Astrocyte of the spinal cord (primary cell): ENCODE data around the gene CIAO2B.

Experiments used
- DNase-seq: peaks from one replicate; pipeline ENCODE4 v3.0.0; 2011; ENCODE audit warnings: low read depth, low spot score
- H3K4me3 ChIP-seq: 2 replicates; pipeline ENCODE4 v1.5.1; 2011; ENCODE audit warnings: low read depth, mild to moderate bottlenecking, low read length, moderate library complexity
- in situ Hi-C: cut with HindIII; loops from 2 replicates; pipeline ENCODE4 v1.10.0; 2017; ENCODE audit warnings: low sequenced_read_pairs
- TF ChIP-seq, protein P1 (sequence below): IDR thresholded peaks from 2 replicates; pipeline ENCODE4 v1.5.1; 2012; ENCODE audit warnings: low read depth, mild to moderate bottlenecking, low read length, inconsistent platforms

CIAO2B gene

DNA sequence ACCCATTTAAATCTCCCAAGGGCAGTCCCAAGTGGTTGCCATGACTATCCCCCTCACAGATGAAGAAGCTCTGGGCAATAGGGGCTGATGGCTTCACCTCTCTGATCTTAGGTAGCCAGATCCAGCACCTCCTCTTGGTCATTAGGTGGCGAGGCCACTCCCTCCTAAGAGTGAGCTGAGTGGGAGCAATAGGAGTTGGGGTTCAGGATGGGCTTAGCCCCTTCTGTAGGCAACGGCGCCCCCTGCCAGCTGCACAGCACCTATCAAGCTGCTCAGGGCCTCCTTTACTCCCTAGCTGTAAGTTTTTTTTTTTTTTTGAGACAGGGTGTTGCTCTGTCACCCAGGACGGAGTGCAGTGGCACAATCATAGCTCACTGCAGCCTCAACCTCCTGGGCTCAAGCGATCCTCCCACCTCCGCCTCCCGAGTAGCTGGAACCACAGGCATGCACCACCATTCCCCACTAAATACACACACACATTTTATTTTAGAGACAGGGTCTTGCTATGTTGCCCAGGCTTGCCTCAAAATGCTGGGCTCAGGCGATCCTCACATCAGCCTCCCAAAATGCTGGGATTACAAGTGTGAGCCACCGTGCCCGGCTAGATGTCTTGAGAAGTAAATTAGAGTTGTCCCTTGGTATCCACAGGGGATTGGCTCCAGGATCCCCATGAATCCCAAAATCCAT is 5.4 kb downstream of the CIAO2B start:
- no peak overlapping the region for H3K4me3 ChIP-seq
- TF ChIP-seq, protein P1, sequence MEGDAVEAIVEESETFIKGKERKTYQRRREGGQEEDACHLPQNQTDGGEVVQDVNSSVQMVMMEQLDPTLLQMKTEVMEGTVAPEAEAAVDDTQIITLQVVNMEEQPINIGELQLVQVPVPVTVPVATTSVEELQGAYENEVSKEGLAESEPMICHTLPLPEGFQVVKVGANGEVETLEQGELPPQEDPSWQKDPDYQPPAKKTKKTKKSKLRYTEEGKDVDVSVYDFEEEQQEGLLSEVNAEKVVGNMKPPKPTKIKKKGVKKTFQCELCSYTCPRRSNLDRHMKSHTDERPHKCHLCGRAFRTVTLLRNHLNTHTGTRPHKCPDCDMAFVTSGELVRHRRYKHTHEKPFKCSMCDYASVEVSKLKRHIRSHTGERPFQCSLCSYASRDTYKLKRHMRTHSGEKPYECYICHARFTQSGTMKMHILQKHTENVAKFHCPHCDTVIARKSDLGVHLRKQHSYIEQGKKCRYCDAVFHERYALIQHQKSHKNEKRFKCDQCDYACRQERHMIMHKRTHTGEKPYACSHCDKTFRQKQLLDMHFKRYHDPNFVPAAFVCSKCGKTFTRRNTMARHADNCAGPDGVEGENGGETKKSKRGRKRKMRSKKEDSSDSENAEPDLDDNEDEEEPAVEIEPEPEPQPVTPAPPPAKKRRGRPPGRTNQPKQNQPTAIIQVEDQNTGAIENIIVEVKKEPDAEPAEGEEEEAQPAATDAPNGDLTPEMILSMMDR, result peak; percentile 57
- in situ Hi-C loops, result no loop called here
- peak; percentile 30 for DNase-seq

DNA sequence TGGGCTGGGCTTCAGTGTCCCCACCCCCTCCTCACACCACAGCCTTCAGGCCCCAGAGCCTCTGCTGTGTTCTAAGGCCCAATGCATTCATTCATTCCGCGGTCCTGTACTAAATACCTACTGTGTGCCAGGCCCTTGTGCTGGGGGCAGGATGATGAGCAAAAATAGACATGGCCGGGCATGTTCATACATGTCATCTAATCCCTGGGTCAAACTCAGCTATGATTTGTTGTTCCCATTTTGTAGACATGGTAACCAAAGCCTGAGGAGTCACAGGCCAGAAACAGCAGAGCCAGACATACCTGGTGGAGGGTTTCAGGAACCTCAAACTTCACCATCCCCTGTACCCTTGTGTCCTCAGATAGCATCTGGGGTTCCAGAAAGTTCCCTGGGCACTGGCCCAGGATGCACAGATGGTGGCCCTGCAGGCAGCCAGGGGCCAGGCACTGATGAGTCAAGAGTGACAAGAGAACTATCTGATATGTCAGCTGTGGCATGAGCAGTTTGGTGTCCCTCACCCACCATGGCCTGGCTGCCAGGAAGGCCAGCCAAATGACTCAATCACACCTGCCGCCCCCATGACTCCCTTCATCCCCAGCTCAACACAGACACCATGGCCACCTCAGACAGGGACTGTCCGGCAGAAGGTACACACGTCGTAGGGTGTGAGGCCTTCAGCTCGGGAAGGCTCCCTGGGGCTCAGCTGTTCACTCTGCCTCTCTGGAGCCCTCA is 6.1 kb downstream of the CIAO2B start:
- no peak overlapping the region for H3K4me3 ChIP-seq
- no peak for DNase-seq
- in situ Hi-C loops, result no loop called here
- TF ChIP-seq, protein P1, result no peak

DNA sequence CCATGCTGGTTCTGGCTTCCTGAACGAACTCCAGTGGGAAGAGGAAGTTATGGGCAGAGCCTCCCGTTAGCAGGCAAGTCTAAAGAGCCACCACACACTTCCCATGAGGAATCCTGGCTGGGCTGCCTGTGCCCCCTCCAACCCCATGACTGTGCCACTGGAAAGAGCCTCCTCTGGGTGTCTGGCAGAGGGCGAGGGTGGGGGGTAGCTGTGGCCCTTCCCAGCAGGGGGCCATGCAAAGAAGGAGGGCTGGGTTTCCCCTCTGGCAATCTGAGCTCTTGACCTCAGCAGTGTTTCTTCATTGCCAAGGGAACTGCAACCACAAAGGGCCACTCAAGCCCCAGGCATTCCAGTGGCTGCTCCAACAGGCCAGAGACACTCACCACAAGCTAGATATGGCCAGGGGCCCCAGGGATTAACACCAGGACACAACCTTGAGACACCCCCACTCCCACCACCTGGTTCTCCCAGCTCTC is 7.2 kb downstream of the CIAO2B start:
- peak; percentile 90 for DNase-seq
- TF ChIP-seq, protein P1, result no peak
- in situ Hi-C loops, result no loop called here
- no peak overlapping the region for H3K4me3 ChIP-seq

DNA sequence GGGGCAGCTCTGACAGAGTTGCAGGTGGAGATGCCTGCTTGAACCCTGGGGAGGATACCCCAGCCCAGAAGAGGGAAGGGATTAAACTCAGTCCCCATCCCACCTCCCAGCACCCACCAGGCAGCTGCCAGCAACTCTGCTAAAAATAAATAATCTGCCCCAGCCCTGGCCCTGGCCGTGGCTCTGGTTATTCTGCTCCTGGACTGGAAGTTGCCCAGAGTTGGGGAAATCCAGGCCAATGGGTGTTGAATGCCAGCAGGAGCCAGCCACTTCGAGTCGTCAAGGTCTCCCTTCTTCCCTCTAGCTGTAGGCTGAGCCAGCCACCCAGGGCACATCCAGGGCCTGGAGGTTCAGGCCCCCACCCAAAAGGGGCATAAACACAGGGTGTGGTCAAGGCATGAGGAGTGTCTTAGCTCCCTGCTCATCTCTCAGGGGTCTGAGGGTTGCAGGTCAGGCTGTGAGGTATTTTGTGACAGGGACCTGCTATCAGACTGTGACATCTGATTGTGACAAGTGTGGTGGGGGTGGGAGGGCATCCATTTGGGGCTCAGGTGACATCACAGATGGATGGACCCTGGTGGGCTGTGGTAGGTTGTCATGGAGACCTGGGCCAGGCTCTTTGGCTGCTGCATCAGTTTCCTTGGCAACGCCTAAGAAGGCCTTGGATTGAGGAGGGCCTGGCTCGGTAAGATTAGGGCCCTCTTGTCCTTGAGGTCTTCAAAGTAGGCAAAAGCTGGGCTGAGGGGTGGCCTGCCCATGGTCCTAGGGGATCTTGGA is 7.8 kb downstream of the CIAO2B start:
- in situ Hi-C loops, result no loop called here
- DNase-seq, result no peak
- TF ChIP-seq, protein P1, result no peak
- no peak overlapping the region for H3K4me3 ChIP-seq

DNA sequence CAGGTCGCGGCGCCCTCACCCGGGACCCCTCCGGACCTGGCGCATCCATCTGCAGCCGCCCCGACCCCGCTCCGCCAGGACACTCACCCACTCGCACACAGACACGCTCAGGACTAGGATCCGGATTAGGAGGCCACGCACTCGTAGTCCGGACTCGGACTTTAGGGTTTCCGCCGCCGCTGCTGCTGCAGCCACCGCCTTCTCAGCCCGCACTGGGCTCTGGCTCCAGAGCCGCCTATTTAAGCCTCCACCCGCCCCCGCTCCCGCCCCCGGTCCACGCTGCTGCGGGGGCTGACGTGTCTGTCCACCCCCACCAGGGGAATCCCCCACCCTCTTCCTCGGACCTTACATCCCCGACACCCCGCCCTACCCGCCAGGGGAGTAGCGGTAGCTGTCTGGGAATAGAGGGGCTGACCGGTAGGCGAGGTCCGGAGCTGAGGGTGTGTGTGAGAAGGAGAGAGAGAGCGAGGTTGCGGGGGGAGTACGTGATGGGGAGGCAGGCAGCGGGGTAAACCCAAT is 8.8 kb downstream of the CIAO2B start, which contains the start of gene RRAD:
TSS of gene RRAD (minus strand) at position 214 of the 519 bp plus-strand sequence. CDS start 356 bp downstream, outside the sequence.
- peak within 1 kb of the TSS; percentile 30 for H3K4me3 ChIP-seq
- in situ Hi-C loops, result no loop called here
- peak; percentile 29 for DNase-seq

More for the DNA sequence above, 8.8 kb downstream of the CIAO2B start, which contains the start of gene RRAD:
- TF ChIP-seq, protein P1, result no peak
